Vagina (tissue), 2 donors: ENCODE measurements around the gene NDUFV3. TPM values are rescaled to one million over a fixed set of nuclear protein-coding genes. Genes with fewer than 3 reads are reported as not detected.
"Not testable (repeated sequence)": the region's sequence is repeated elsewhere in the genome, so short reads cannot be mapped to it uniquely, and the experiment has no call there.

Experiments used
- DNase-seq, 2 donors: peaks; one replicate each; pipeline ENCODE4 v3.0.0-alpha.2; 2017; ENCODE audit errors: extremely low spot score in 2 of 2
- H3K27ac ChIP-seq: fragments of 200-600 bp; sonication (generic); one replicate; pipeline ENCODE4 v1.5.1; 2019
- H3K27me3 ChIP-seq: fragments of 200-600 bp; sonication (generic); one replicate; pipeline ENCODE4 v1.5.1; 2019
- H3K36me3 ChIP-seq, 2 donors: fragments of 200-600 bp; sonication (generic); one replicate each; pipeline ENCODE4 v1.5.1; 2017 to 2019
- H3K4me1 ChIP-seq: fragments of 200-600 bp; sonication (generic); one replicate; pipeline ENCODE4 v1.5.1; 2019
- H3K4me3 ChIP-seq, 2 donors: fragments of 200-600 bp; sonication (generic); 1 replicate in 1 of 2; 2 replicates in 1 of 2; pipeline ENCODE4 v1.5.1; 2016 to 2019
- H3K9me3 ChIP-seq: fragments of 200-600 bp; sonication (generic); one replicate; pipeline ENCODE4 v1.5.1; 2019
- POLR2A ChIP-seq, 2 donors: fragments of 450-650 bp; IDR thresholded peaks; one replicate each; pipeline ENCODE4 v1.6.1; 2017; ENCODE audit warnings: antibody characterized with exemption in 2 of 2, mild to moderate bottlenecking in 2 of 2, moderate library complexity in 2 of 2
- POLR2AphosphoS5 ChIP-seq, 2 donors: sonication (generic); formaldehyde crosslinking; IDR thresholded peaks; one replicate each; pipeline ENCODE4 v1.9.0; 2017; ENCODE audit warnings: antibody characterized with exemption in 2 of 2, mild to moderate bottlenecking in 2 of 2, low read depth in 1 of 2; ENCODE audit not compliant: insufficient read depth in 1 of 2
- intact Hi-C: fragments of 100-400 bp; cut with DNase I; formaldehyde crosslinking; loops from one replicate; pipeline ENCODE4 v1.15.1; 2023
- total RNA-seq: library from RNA; depleted of rRNA; stranded (reverse); fragments of >200 nt; gene quantifications from one replicate; pipeline ENCODE4 v1.2.3, GENCODE V29; 2016
- TF ChIP-seq, protein P1 (sequence below), 3 experiments: fragments of 450-650 bp in 2 of 3; fragments of 200-600 bp in 1 of 3; sonication (generic) in 1 of 3; IDR thresholded peaks; one replicate each; pipeline ENCODE4 v1.5.1; 2017 to 2019; ENCODE audit warnings: antibody characterized with exemption in 3 of 3, mild to moderate bottlenecking in 2 of 3, moderate library complexity in 2 of 3

The NDUFV3 gene
- total RNA-seq, 1 donor from 2014 or later = 48.4 TPM

DNA sequence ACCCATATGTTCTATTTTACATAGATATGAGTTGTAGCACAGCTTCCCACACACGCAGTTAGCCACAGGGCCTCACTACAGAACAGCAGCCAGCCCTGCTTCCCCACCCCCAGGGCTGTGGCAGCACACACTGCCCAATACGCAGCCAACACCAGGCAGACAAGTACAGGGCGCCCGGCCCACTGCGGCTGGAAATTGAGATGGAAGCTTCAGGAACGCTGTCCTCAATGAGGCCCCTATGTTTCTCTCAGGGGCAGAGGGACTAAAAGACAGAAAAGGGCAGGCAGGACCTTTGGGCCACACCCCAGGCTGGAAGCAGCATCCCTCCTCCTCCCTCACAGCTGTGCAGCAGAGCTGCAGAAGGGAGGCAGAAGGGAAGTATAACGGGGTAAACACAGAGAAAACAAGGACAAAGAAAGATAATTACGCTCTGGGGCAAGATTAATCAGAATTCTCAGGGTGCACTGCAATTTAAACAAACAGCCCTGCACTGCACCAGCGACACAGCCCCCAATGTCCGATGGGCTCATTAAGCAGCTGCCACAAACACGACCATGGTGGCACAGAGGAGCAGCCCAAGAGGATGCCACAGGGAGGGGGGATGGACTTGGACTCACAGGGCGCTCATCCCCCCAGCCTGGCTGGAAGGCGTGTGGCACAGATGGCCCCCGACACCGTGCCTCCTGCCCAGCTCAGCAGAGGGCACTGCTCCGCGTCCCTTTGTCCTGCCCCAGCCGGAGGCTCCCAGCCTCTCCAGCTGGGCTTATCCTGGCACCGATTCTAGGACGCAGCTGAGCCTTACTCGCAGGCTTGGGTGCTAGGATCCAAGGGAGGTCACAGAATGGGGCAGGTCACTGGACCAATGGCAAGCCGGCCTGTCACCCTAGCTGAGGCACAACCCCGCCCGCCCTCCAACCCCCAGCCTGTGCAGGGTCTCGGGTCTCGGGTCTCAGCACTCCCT, 28.0 kb upstream of the NDUFV3 start:
- H3K27me3 ChIP-seq = no peaks in the 10 kb centered on the region
- TF ChIP-seq, protein P1, sequence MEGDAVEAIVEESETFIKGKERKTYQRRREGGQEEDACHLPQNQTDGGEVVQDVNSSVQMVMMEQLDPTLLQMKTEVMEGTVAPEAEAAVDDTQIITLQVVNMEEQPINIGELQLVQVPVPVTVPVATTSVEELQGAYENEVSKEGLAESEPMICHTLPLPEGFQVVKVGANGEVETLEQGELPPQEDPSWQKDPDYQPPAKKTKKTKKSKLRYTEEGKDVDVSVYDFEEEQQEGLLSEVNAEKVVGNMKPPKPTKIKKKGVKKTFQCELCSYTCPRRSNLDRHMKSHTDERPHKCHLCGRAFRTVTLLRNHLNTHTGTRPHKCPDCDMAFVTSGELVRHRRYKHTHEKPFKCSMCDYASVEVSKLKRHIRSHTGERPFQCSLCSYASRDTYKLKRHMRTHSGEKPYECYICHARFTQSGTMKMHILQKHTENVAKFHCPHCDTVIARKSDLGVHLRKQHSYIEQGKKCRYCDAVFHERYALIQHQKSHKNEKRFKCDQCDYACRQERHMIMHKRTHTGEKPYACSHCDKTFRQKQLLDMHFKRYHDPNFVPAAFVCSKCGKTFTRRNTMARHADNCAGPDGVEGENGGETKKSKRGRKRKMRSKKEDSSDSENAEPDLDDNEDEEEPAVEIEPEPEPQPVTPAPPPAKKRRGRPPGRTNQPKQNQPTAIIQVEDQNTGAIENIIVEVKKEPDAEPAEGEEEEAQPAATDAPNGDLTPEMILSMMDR (IDR thresholded peaks at IDR 0.05) = no peak
- TF ChIP-seq POLR2AphosphoS5 (IDR thresholded peaks at IDR 0.05; ENCODE audit: insufficient read depth in 1 of 2, low read depth in 1 of 2) (no peak), POLR2A (IDR thresholded peaks at IDR 0.05) (no peak)
- peaks cover 0 to 48% of the 10 kb centered on the region in 2 donors for H3K36me3 ChIP-seq
- H3K9me3 ChIP-seq = no peaks in the 10 kb centered on the region
- intact Hi-C loops = no loop called here
- no peak for DNase-seq
- H3K4me1 ChIP-seq = peaks cover 3% of the 10 kb centered on the region
- H3K4me3 ChIP-seq = no peak overlapping the region
- H3K27ac ChIP-seq = no peak overlapping the region

DNA sequence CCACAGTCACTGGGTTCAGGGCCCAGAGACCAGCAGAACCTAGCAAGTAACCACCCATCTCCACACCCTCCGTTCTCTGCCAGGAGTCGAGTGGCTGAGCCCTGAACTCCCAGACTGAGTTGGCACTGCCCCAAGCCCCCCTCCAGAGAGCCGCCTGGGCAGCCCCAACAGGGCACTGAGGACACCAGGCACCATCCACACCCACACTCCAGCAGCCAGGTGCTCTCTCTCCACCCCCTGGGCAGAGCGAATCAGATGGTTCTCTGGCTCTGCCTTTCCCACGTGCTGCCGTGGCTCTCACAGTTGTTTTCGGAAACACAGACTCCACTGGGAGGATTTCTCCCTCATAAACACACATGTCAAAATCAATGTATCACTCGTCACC, 27.3 kb upstream of the NDUFV3 start:
- H3K4me1 ChIP-seq = peaks cover 3% of the 10 kb centered on the region
- H3K9me3 ChIP-seq = no peaks in the 10 kb centered on the region
- DNase-seq = no peak
- H3K27me3 ChIP-seq = no peaks in the 10 kb centered on the region
- no peak for TF ChIP-seq POLR2A (IDR thresholded peaks at IDR 0.05)
- no peak for TF ChIP-seq POLR2AphosphoS5 (IDR thresholded peaks at IDR 0.05; ENCODE audit: insufficient read depth in 1 of 2, low read depth in 1 of 2)
- TF ChIP-seq, protein P1 (IDR thresholded peaks at IDR 0.05) = no peak
- peaks cover 0 to 48% of the 10 kb centered on the region in 2 donors for H3K36me3 ChIP-seq
- intact Hi-C loops = no loop called here
- no peak overlapping the region for H3K4me3 ChIP-seq
- H3K27ac ChIP-seq = no peak overlapping the region

DNA sequence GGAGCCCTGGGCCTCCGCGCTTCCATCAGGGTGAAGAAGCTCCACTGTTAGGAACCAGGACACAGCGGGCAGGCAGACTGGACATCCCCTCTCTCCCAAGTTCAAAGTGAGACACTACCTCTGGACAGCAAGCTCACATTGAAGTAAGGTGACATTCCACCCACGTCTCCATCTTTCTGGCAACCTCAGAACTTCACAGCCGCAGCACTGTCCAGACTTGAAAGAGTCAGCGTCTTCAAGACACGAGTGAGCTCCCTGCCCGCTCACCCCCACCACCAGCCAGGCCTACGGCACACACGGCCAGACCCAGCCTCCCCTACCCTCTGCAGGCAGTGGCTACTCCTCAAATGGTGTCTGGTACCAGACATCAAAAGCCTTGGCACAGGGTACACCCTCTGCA, 24.9 kb upstream of the NDUFV3 start:
- no peak for DNase-seq
- TF ChIP-seq, protein P1 (IDR thresholded peaks at IDR 0.05) = no peak
- TF ChIP-seq POLR2AphosphoS5 (IDR thresholded peaks at IDR 0.05; ENCODE audit: insufficient read depth in 1 of 2, low read depth in 1 of 2) (no peak), POLR2A (IDR thresholded peaks at IDR 0.05) (no peak)
- Histone ChIP-seq H3K9me3 (no peaks in the 10 kb centered on the region), H3K4me1 (peaks cover 3% of the 10 kb centered on the region), H3K36me3 (peaks cover 0 to 57% of the 10 kb centered on the region in 2 donors), H3K27me3 (no peaks in the 10 kb centered on the region), H3K4me3 (no peak overlapping the region), H3K27ac (no peak overlapping the region)
- intact Hi-C loops = no loop called here

DNA sequence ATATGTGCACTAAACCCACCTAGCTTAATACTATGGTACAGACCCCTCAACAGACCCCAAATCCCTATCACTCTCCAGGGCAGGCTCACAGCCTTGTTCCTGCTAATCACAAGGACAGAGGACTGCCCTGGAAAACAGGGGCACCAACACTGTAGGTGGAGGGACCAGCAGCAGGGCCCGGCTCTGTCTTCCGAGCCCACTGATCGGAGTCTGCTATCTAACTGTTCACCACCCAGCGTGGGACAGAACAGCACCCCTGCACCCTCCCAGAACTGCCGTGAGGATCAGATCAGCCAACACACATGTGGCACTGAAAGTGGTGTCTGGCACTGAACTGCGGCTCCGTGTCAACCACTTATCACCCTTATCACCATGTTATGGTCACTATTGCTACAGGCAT, 20.0 kb upstream of the NDUFV3 start:
- Histone ChIP-seq H3K4me3 (no peak overlapping the region), H3K9me3 (no peaks in the 10 kb centered on the region), H3K36me3 (peaks cover 0 to 73% of the 10 kb centered on the region in 2 donors), H3K27me3 (no peaks in the 10 kb centered on the region), H3K4me1 (peaks cover 7% of the 10 kb centered on the region), H3K27ac (no peak overlapping the region)
- intact Hi-C loops = no loop called here
- DNase-seq = no peak
- TF ChIP-seq, protein P1 (IDR thresholded peaks at IDR 0.05) = no peak
- TF ChIP-seq POLR2AphosphoS5 (IDR thresholded peaks at IDR 0.05; ENCODE audit: insufficient read depth in 1 of 2, low read depth in 1 of 2) (no peak), POLR2A (IDR thresholded peaks at IDR 0.05) (no peak)

DNA sequence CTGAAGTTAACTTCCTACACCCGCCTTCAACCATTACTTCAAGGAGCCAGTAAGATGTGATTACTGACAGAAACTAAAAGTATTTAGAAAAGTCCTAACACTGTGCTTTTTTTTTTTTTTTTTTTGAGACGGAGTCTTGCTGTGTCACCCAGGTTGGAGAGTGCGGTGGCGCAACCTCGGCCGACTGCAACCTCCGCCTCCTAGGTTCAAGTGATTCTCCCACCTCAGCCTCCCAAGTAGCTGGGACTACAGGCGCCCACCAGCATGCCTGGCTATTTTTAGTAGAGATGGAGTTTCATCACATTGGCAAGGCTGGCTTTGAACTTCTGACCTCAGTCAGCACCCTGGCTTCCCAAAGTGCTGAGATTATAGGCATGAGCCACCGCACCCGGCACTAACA, 17.3 kb upstream of the NDUFV3 start:
- DNase-seq, H3K27me3 ChIP-seq, H3K9me3 ChIP-seq, intact Hi-C loops, H3K4me3 ChIP-seq, H3K27ac ChIP-seq: not testable (repeated sequence)
- peaks cover 13% of the 10 kb centered on the region for H3K4me1 ChIP-seq
- peaks cover 0 to 51% of the 10 kb centered on the region in 2 donors for H3K36me3 ChIP-seq
